ENCODE results near the gene GPR137C. TPM values are rescaled to one million over a fixed set of nuclear protein-coding genes. Genes with fewer than 3 reads are reported as not detected.

GPR137C gene
- total and polyA plus RNA-seq, 2 of the 8 experiments (the other 6 are each of a cell fraction or from before 2014, with no cell fraction given): 2.7 to 4.3 TPM

- TF ChIP-seq EGR1 (IDR thresholded peaks at IDR 0.05; ENCODE audit: borderline replicate concordance, low read depth, low read length) (no peak), BCL11A (IDR thresholded peaks at IDR 0.05; ENCODE audit: low read depth in 2 of 2, low read length in 2 of 2) (no peak), SIN3A (conservative IDR thresholded peaks at IDR 0.05 in 1 of 2, IDR thresholded peaks at IDR 0.05 in 1 of 2; ENCODE audit: low read depth in 1 of 2, low read length in 2 of 2) (no peak), USF2 (IDR thresholded peaks at IDR 0.05; ENCODE audit: low read length) (no peak)
Observed at GRCh38 chr14:52650774-52651173, 98.1 kb downstream of the GPR137C start (continued).
